OCI-LY1 (cell line): Measurements from ENCODE around the gene MRPS30.

Experiments used
- EZH2 ChIP-seq: fragments of 200-600 bp; sonication (generic), shearing (Covaris generic); IDR thresholded peaks from 2 replicates; pipeline ENCODE4 v1.8.0; 2017; ENCODE audit warnings: borderline replicate concordance, mixed run types, mild to moderate bottlenecking, antibody characterized with exemption, low read length, moderate library complexity, mixed read lengths
- TF ChIP-seq, protein P1 (sequence below): fragments of 200-600 bp; sonication (generic), shearing (Covaris generic); IDR thresholded peaks from 2 replicates; pipeline ENCODE4 v1.5.1; 2017; ENCODE audit warnings: mild to moderate bottlenecking, antibody characterized with exemption, low read length, moderate library complexity, mixed read lengths

DNA sequence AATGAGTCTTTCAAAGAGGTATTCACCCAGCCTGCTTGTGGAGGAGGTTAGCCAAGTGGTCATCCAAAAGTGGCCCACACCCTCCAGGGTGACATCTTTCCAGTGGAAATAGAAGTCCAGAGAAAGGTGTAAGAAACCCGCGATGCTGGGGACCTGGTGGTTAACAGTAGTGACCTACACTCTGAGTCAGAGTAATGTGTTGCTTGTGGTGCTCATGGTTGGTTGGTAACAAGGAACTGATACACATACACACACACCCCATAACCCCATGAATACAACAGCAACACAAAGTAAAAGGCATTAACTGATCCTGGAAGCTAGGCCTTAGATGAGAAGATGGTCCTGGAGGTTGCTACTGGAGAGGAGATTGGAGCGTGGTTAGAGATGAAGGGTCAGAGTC, 26.9 kb downstream of the MRPS30 start:
- TF ChIP-seq, protein P1, sequence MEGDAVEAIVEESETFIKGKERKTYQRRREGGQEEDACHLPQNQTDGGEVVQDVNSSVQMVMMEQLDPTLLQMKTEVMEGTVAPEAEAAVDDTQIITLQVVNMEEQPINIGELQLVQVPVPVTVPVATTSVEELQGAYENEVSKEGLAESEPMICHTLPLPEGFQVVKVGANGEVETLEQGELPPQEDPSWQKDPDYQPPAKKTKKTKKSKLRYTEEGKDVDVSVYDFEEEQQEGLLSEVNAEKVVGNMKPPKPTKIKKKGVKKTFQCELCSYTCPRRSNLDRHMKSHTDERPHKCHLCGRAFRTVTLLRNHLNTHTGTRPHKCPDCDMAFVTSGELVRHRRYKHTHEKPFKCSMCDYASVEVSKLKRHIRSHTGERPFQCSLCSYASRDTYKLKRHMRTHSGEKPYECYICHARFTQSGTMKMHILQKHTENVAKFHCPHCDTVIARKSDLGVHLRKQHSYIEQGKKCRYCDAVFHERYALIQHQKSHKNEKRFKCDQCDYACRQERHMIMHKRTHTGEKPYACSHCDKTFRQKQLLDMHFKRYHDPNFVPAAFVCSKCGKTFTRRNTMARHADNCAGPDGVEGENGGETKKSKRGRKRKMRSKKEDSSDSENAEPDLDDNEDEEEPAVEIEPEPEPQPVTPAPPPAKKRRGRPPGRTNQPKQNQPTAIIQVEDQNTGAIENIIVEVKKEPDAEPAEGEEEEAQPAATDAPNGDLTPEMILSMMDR = no peak
- no peak for TF ChIP-seq EZH2
